NB4 (cell line): ENCODE results near the gene DDRGK1.

Source experiments
- DNase-seq: peaks from one replicate; pipeline ENCODE4 v3.0.0; 2010; ENCODE audit warnings: low read depth
- H3K4me3 ChIP-seq: one replicate; pipeline ENCODE4 v1.5.1; 2011; ENCODE audit warnings: mild to moderate bottlenecking, low read depth, low read length, moderate library complexity
- CTCF ChIP-seq: IDR thresholded peaks from one replicate; pipeline ENCODE4 v1.5.1; 2012; ENCODE audit warnings: low read depth, low read length
- MAX ChIP-seq: IDR thresholded peaks from 2 replicates; pipeline ENCODE4 v1.6.1; 2011; ENCODE audit warnings: low read depth, low read length
- MYC ChIP-seq: IDR thresholded peaks from 2 replicates; pipeline ENCODE4 v1.6.1; 2011; ENCODE audit warnings: low read depth, low read length
- POLR2A ChIP-seq: IDR thresholded peaks from 2 replicates; pipeline ENCODE4 v1.6.1; 2011; ENCODE audit warnings: mild to moderate bottlenecking; ENCODE audit not compliant: insufficient read length; ENCODE audit errors: extremely low read depth

Gene DDRGK1

DNA sequence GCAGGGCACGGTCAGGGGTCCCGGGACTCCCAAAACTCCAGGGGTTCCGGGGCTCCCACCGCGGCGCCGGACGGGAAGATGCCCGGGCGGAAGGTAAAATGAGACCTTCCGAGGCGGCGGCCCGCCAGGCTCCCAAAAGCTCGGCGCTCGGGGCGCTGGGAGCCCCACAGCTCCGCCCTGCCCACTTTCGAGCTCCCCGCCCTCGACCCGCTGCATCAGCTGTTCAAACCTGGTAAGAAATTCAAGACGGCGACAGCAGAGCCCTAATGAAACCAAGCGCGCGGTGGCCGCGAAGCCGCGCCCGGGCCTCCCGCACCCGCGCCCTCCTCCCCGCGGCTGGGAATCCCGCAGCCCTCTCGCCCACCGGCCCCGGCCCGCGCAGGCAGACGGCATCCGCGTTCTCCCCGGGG lies 34.1 kb upstream of the DDRGK1 start:
- no peak overlapping the region for H3K4me3 ChIP-seq
- TF ChIP-seq MYC = no peak
- no peak for TF ChIP-seq CTCF
- no peak for TF ChIP-seq POLR2A
- DNase-seq = peak; percentile 59

- H3K4me3 ChIP-seq = no peak overlapping the region
- no peak for DNase-seq
- TF ChIP-seq POLR2A (no peak), MAX (no peak), CTCF (no peak), MYC (no peak)
These were observed 33.6 kb upstream of the DDRGK1 start for GRCh38 chr20:3237958-3238615.

DNA sequence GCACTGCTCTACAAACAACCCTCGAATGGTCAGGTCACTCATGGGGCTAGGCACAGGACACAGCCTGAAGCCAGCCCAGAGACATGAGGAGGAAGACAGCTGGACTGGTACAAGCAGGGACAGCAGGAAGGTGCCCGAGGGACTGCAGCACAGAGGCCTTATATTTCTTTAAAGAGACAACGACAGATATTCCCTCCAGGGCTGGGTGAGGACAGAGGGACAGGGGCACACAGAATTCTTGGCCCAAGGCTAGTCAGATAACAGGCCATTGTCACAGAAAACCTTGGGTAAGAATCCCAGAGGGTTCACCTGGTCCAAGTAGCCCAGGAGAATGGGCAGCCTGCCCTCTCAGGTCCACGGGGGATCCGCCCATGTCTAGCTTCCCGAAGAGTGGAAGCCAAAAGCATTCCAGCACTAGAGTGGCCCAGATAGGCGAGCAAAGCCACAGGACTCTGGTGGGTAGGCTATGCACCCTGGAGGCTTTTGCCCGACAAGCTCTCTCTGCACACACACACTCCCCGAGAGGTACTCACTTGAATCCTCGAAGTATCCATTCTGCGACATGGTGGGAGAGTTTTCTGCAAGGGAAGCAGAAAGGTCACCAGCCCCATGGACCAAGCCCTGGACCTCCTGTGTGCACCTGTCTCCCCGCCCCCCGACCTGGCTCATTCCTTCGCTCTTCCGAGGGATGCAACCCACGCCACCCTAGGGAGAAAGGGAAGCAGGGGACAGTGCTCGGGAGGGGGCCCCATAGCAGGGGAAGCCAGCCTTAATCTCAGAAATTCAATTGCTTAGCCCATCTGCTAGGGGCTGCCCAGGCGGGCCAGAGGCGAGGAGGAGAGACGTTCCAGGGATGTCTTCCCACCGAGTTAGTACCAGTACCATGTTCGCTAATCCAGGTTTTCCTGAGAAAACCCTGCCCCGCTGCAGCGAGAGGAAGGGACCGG lies 32.8 kb upstream of the DDRGK1 start:
- no peak overlapping the region for H3K4me3 ChIP-seq
- no peak for TF ChIP-seq CTCF
- DNase-seq = no peak

GRCh38 chr20:3235666-3236324 lies 31.3 kb upstream of the DDRGK1 start:
- TF ChIP-seq CTCF (no peak), MYC (no peak), POLR2A (no peak), MAX (no peak)
- H3K4me3 ChIP-seq = no peak overlapping the region
- DNase-seq = peak; percentile 46

- no peak for DNase-seq
- TF ChIP-seq MYC = no peak
- TF ChIP-seq CTCF = no peak
- no peak for TF ChIP-seq POLR2A
- no peak for TF ChIP-seq MAX
- H3K4me3 ChIP-seq = no peak overlapping the region
These were observed 29.6 kb upstream of the DDRGK1 start for GRCh38 chr20:3233991-3234498.
